ENCODE results near the gene TPD52L2.

Gene TPD52L2

DNA sequence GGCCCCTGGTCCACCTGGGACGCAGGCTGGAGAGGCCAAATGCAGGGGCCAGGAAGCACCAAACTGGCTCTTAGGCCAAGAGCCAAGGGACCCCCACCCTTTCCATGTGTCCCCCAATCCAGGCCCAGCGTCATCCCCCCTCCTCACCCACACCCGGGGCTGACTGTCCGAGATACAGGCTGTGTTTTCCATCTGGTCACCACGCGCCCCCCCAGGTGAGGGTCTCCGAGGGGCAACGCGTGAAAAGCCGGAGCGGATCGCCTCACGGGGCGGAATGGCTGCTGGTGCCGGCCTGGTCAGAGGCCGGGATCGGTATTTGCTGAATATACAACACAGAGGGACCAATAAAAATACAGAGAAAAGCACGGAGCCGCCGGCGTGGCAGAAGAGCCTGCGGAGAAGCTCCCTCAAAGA lies 9.0 kb upstream of the TPD52L2 start:
- Histone ChIP-seq H3K27ac (no peak overlapping the region), H3K4me3 (no peak overlapping the region)
- TF ChIP-seq, protein P1, sequence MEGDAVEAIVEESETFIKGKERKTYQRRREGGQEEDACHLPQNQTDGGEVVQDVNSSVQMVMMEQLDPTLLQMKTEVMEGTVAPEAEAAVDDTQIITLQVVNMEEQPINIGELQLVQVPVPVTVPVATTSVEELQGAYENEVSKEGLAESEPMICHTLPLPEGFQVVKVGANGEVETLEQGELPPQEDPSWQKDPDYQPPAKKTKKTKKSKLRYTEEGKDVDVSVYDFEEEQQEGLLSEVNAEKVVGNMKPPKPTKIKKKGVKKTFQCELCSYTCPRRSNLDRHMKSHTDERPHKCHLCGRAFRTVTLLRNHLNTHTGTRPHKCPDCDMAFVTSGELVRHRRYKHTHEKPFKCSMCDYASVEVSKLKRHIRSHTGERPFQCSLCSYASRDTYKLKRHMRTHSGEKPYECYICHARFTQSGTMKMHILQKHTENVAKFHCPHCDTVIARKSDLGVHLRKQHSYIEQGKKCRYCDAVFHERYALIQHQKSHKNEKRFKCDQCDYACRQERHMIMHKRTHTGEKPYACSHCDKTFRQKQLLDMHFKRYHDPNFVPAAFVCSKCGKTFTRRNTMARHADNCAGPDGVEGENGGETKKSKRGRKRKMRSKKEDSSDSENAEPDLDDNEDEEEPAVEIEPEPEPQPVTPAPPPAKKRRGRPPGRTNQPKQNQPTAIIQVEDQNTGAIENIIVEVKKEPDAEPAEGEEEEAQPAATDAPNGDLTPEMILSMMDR (IDR thresholded peaks at IDR 0.05) = no peak
- no peak for DNase-seq (ENCODE audit: low spot score)

DNA sequence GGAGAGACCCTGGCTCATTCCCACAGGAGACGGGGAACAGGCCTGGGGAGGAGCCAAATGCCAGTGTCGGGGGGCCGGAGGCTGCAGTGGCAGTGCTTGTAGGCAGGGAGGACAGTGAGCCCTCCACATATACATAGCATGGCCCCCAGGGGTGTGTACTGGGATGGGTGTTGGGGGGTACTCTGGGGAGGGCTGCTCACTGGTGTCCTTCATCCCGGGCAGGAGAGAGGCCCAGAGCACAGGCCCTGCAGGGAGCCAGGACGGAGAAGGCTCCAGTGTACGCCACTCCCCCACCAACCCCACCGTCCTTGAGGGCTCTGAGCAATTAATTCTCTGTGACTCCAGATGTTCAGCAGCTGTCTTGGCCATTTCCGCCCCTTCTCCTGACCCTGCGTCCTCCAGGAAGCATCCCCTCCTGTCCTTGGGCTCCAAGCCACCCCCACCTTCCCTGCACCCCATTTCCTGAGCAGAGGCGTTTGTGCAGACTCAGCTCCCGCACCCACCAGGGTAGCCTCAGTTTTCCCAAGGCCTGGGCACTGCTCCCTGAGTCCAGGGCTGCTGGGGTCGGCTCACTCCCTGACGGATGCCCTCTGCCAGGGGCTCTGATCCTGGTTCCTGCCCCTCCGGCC lies 7.2 kb upstream of the TPD52L2 start:
- no peak for DNase-seq (ENCODE audit: low spot score)
- Histone ChIP-seq H3K27ac (no peak overlapping the region), H3K4me3 (no peak overlapping the region)
- TF ChIP-seq, protein P1 (IDR thresholded peaks at IDR 0.05) = no peak

DNA sequence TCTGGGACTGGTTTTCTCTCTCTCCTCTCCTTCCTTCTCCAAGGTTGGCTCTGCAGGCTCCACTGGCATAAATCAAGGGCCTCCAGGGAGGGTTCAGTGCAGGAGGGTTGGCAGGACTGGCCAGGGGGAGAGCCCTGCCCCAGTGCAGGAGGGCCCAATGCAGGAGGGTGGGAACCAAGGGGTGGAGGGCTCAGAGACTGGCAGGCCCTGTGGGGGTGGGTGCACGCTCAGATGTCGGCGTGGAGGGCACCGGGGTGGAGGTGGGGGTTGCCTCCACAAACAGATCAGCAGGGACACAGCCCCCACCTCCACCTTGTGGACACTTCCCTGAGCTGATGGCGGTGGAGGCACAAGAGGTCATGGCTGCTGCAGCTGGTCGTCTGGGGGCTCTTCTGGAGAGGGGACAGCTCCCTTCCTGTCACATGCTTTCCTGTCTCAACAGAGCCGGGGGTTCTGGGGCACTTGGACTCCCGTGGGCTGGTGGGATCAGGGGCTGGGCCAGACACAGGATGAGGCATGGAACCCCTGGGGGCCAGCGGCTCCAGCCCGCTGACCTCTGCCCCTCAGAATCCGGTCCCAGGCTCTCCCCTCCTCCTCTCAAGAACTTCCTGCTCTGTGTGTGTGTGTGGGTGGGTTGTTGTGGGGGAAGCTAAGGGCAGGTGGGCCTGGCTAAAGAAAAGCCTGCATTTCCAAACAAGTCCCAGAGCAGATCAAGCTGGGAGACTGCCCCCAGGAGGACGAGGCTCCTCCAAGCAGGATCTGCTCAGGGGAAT lies 6.5 kb upstream of the TPD52L2 start:
- Histone ChIP-seq H3K27ac (peak overlapping the region in 1 of 2 donors; percentile 49), H3K4me3 (no peak overlapping the region)
- TF ChIP-seq, protein P1 (IDR thresholded peaks at IDR 0.05) = no peak
- DNase-seq (ENCODE audit: low spot score) = no peak

DNA sequence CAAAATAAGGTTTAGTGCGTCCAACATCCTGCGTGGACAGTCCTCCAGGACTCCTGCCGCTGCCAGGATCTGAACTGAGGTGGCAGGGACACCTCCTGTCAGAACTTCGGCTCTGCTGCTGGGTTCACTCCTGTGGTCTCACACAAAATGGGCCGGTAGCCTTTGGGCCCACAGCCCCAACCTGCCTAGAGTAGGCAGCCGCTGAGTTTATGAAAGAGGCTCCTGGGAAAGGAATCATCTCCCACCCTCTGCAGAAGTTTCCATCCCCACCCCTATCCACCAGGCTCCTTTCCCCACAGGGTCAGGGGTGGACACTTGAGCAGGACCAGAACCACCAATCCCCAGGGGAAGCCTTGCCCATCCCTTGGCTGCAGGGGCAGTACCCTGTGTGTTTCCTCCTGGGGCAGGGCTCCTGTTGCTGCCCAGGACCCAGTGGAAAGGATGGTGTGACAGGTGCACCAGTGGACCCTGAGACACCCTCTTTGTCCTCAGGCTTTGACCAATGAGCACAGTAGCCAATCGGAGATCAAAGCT lies 5.8 kb upstream of the TPD52L2 start:
- DNase-seq (ENCODE audit: low spot score) = no peak

DNA sequence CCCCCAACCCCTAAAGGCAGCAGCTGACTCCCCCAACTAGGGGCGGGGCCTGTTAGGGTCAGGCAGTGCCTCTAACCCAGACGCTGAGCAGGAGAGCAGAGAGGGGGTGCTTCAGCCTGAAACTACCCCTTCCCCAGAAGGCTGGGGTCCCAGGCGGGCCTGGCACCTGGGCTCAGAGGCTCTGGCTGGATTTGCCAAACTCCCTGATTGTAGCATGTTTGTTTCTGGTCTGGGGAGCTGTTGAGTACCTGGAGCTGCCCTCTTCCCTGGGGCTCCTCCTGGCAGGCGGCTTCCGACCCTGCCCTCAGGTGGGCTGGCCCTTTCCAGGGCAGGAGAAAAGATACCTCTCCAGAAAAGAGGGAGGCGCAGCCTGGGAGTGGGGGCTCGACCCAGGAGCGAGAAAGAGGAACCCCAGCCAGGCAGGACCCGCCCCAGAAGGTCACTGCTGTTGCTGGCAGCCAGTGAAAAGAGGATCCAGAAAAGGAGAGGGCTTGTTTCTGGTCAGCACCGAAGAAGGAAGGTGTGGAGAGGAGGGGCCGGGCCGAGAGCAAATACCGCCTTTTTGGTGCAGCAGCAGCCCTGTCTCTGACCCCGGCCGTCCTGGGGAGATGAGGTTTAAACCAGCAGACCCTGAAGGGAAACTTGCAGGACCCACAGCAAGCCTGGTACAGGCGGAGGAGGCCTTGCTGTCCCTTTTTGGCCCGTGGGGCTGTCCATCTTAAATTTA lies 4.6 kb upstream of the TPD52L2 start:
- Histone ChIP-seq H3K4me3 (no peak overlapping the region), H3K27ac (no peak overlapping the region)
- TF ChIP-seq, protein P1 (IDR thresholded peaks at IDR 0.05) = no peak
- DNase-seq (ENCODE audit: low spot score) = no peak

More for the DNA sequence above, 5.8 kb upstream of the TPD52L2 start:
- Histone ChIP-seq H3K27ac (peak overlapping the region in 1 of 2 donors; percentile 22), H3K4me3 (no peak overlapping the region)
- TF ChIP-seq, protein P1 (IDR thresholded peaks at IDR 0.05) = no peak

DNA sequence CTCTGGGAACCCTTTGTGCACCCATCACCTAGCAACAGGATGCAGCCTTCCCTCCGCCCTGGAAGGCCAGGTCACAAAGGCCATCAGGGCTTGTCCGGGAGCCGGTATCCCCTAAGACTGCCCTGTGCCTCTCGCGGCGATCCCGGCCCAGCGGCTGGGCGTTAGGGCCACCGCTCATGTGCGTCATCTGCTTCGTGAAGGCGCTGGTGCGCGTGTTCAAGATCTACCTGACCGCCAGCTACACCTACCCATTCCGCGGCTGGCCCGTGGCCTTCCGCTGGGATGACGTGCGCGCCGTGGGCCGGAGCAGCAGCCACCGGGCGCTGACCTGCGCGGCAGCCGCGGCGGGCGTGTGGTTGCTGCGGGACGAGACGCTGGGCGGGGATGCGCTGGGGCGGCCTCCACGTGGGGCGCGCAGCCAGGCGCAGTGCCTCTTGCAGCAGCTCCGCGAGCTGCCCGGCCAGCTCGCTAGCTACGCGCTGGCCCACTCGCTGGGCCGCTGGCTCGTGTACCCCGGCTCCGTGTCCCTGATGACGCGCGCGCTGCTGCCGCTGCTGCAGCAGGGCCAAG lies 3.6 kb upstream of the TPD52L2 start, which contains the start of gene ABHD16B:
ABHD16B (plus strand) TSS at position 134 of the 570 bp plus-strand sequence; CDS start at position 177, 43 bp downstream.
- H3K4me3 ChIP-seq = no peak within 1 kb of the TSS
- TF ChIP-seq, protein P1 (IDR thresholded peaks at IDR 0.05) = no peak
- no peak for DNase-seq (ENCODE audit: low spot score)
- H3K27ac ChIP-seq = no peak within 1 kb of the TSS

Data from coronary artery (tissue), 2 donors.